Activated CD8-positive, alpha-beta memory T cell treated with anti-CD3 and anti-CD28 coated beads, Interleukin-2, amount 50 U/mL, for 48 hours (primary cell): ENCODE measurements around the gene RBM39.
A peak's percentile ranks its signal among the peaks of the same experiment; 100 is the strongest.
"Not testable (repeated sequence)": the region's sequence is repeated elsewhere in the genome, so short reads cannot be mapped to it uniquely, and the experiment has no call there.

Source experiments
- DNase-seq: peaks from one replicate; pipeline ENCODE4 v3.0.0-alpha.2; 2020

The RBM39 gene

DNA sequence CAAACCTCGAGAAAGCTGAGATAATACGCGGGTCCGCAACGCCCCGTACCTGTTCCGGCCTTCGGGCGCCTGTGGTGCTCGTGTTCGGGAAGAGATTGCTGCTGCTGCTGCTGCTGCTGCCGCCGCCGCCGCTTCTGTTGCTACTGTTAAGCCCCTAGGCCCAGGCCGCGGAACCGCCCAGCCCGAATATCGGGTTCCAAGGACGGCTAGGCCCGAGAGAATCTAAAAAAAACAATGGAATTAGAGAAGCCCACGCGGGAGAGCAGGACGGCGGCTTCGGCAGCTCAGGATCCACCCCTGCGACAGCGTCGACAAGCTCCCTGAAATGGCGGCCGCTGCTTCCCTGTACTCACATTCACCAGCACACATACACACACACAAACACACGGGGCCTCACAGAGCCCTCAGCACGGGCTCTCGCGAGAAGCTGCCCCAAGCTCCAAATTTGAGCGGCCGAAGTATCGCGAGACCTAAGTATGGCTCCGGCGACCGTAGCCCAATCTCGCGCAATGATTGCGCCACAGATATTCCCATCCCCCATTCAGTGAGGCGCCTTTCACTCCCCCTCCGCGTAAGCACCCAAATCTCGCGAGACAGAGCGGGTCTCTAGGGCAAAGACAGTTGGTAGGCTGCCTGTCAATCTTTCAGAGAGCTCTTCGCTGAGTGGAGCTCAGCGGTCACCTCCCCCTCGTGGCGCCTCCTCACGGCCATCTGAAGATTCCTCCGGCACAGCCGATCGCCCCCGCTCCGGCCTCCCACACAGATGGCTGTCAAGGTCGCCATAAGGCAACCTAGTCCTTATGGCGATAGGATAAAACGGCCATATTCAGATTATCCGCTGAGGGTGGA lies at the start of gene RBM39:
Gene RBM39, minus strand, starts transcription at position 369 of the 849 bp plus-strand sequence. CDS start 1,386 bp downstream, outside the sequence.
- peak; percentile 98 for DNase-seq

DNA sequence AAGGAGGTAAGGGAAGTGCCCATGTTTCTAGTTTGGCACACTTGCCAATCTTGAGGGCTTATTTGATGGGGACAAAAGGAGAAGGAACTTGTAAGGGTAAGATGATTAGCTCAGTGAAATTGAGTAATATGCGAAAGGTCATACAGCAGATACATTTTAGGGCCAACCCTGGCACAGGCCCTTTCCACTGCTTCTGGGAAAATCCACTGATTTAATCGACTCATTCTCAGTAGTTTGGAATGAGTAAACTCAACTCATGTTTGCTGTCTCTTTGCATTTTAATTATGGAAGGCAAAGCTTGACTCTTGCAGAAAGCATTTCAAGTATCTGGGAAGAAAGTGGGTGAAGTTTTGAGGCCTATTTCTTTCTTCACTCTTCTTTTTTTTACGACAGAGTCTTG lies 49.8 kb upstream of the RBM39 start:
- DNase-seq: no peak

GRCh38 chr20:35791097-35791496 lies 49.0 kb upstream of the RBM39 start:
- DNase-seq: no peak

DNA sequence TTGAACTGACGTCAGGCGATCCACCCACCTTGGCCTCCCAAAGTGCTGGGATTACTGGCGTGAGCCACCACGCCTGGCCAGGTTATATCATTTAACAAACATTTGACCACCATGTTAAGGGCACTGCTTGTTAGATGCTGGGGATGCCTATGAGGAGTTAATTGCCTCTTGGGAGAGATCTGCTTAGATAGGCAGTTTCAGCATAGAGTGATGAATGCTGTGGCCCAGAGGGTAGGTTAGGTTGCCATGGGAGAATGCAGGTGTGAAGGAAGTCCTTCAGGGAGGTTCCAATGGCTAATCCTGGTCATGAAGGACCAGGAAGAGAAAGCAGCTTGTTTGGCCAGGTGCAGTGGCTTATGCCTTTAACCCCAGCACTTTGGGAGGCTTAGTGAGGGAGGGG lies 46.7 kb upstream of the RBM39 start:
- no peak for DNase-seq

- DNase-seq: not testable (repeated sequence)
These were observed 43.5 kb upstream of the RBM39 start for GRCh38 chr20:35785541-35785940.

- not testable (repeated sequence) for DNase-seq
These were observed 41.8 kb upstream of the RBM39 start for GRCh38 chr20:35783811-35784210.

- no peak for DNase-seq
These were observed 34.5 kb upstream of the RBM39 start for GRCh38 chr20:35776513-35777101.

GRCh38 chr20:35774391-35774790 lies 32.3 kb upstream of the RBM39 start:
- no peak for DNase-seq

GRCh38 chr20:35773154-35773751 lies 31.2 kb upstream of the RBM39 start:
- DNase-seq: peak; percentile 56

- DNase-seq: no peak
These were observed 30.6 kb upstream of the RBM39 start for GRCh38 chr20:35772563-35773058.

GRCh38 chr20:35771689-35772562 lies 29.9 kb upstream of the RBM39 start, which contains the start of gene PHF20:
PHF20 (plus strand) TSS chr20:35772015; CDS start chr20:35801523, 29,508 bp downstream.
- DNase-seq: peak; percentile 100

- no peak for DNase-seq
These were observed 29.3 kb upstream of the RBM39 start for GRCh38 chr20:35771367-35771688.

- peak; percentile 77 for DNase-seq
These were observed 26.9 kb upstream of the RBM39 start for GRCh38 chr20:35768731-35769664.

GRCh38 chr20:35767683-35768481 lies 25.8 kb upstream of the RBM39 start:
- DNase-seq: peak; percentile 75

DNA sequence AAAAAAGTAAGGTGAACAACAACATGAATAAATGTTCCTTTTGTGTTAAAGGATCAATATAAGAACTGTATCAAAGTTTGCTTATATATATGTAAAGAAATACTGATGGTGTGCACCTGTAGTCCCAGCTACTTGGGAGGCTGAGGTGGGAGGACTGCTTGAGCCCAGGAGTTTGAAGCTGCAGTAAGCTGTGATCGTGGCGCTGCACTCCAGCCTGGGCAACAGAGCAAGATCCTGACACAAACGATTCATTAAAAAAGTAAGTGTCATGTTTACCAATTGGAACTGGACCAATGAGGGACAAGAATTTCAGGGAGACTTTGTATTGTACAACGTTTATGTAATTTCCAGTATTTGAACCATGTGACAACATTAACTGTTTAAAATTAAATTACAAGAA lies 24.8 kb upstream of the RBM39 start:
- DNase-seq: no peak

DNA sequence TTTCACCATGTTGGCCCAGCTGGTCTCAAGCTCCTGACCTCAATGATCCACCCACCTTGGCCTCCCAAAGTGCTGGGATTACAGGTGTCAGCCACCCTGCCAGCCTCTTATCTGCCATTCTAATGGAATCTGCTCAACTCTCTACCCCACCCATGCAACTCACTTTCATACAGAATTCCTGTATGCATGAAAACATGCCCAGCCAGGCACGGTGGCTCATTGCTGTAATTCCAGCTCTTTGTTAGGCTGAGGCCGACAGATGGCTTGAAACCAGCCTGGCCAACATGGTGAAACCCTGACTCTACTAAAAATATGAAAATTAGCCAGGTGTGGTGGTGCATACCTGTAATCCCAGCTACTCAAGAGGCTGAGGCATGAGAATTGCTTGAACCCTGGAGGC lies 22.9 kb upstream of the RBM39 start:
- DNase-seq: not testable (repeated sequence)

GRCh38 chr20:35762461-35762860 lies 20.4 kb upstream of the RBM39 start:
- no peak for DNase-seq

DNA sequence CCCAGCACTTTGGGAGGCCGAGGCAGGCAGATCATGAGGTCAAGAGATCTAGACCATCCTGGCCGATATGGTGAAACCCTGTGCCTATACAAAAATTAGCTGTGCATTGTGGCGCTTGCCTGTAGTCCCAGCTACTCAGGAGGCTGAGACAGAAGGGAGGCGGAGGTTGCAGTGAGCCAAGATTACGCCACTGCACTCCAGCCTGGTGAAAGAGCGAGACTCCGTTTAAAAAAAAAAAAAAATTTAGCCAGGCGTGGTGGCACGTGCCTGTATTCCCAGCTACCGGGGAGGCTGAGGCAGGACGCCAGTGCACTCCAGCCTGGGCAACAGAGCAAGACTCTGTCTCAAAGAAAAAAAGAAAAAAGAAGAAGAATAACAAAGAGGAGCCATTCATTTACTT lies 19.5 kb upstream of the RBM39 start:
- DNase-seq: not testable (repeated sequence)

DNA sequence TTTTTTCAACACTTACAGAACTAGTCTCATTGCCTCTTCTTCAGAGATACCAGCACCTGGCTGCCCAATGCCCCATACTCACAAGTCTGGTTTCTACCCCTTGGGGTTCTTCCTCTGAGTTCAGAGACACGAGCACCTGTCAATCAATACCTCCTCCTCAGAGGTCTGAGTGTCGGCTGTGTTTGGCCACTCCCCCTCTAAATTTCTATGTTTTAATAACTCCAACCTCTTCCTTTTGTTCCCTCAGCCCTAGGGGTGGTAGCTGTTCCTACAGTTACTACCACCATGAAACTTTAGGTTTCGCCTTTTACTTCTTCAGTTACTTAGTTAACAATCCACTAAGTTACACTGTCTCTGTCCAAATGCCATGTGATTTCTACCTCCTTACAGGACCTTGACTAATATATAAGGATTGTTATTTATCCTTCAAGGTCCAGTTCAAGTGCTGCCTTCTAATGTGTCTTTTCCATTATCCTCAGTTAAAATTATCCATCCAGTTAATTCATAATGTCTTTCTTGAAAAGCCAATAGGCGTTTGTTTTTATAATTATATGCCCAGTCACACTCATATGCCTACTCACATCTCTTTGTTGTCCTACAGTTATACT lies 15.1 kb upstream of the RBM39 start:
- no peak for DNase-seq

- DNase-seq: no peak
These were observed 14.3 kb upstream of the RBM39 start for GRCh38 chr20:35756404-35756803.
